ENCODE results near the gene TOM1L1.

TOM1L1 gene

DNA sequence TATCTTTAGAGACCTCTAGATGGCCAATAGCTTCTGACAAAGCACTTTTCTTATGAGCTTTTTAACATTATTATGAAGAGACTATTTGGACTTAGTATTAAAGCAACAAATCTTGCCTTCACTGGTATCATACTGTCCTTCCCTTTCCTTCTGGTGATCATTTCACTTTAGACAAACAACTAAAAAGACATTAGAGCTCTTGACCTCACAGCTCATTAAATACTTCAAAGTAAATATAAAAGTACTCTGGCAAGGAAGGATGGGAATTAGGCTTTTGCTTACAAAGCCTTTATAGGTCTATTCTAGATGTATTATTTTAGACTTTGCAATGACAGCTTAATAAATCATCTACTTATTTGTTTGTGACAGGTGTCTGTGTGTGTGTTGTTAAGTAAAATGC is 79.0 kb downstream of the TOM1L1 start:
- H3K4me1 ChIP-seq (ENCODE audit: control insufficient read depth in 1 of 2, insufficient read depth in 1 of 2, low read depth in 1 of 2, low read length in 1 of 2): no peaks in the 10 kb centered on the region
- no peaks in the 10 kb centered on the region for H3K9me3 ChIP-seq
- no peak overlapping the region for H3K4me3 ChIP-seq (ENCODE audit: low read depth in 1 of 2, low read length in 1 of 2)
- H3K27me3 ChIP-seq: no peaks in the 10 kb centered on the region
- H3K27ac ChIP-seq: no peak overlapping the region
- H3K36me3 ChIP-seq: no peaks in the 10 kb centered on the region
- TF ChIP-seq, protein P1, sequence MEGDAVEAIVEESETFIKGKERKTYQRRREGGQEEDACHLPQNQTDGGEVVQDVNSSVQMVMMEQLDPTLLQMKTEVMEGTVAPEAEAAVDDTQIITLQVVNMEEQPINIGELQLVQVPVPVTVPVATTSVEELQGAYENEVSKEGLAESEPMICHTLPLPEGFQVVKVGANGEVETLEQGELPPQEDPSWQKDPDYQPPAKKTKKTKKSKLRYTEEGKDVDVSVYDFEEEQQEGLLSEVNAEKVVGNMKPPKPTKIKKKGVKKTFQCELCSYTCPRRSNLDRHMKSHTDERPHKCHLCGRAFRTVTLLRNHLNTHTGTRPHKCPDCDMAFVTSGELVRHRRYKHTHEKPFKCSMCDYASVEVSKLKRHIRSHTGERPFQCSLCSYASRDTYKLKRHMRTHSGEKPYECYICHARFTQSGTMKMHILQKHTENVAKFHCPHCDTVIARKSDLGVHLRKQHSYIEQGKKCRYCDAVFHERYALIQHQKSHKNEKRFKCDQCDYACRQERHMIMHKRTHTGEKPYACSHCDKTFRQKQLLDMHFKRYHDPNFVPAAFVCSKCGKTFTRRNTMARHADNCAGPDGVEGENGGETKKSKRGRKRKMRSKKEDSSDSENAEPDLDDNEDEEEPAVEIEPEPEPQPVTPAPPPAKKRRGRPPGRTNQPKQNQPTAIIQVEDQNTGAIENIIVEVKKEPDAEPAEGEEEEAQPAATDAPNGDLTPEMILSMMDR (IDR thresholded peaks at IDR 0.05): no peak

DNA sequence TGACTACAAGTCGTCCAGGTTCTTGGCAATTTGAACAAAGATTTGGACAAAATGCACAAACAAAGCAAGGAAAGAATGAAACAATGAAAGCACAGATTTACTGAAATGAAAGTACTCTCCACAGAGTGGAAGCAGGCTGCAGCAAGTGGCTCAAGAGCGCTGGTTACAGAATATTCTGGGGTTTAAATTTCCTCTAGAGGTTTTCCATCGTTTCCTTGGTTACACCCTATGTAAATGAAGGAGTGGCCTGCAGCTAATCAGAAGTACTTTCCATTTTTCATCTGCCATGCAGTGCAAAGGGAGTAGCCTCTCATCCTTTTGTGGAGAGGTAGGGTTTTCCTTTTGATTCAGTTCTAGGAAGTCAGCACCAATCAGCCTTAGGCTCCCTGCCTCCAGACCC is 79.7 kb downstream of the TOM1L1 start:
- Histone ChIP-seq H3K9me3 (no peaks in the 10 kb centered on the region), H3K4me1 (ENCODE audit: control insufficient read depth in 1 of 2, insufficient read depth in 1 of 2, low read depth in 1 of 2, low read length in 1 of 2) (no peaks in the 10 kb centered on the region), H3K4me3 (ENCODE audit: low read depth in 1 of 2, low read length in 1 of 2) (no peak overlapping the region), H3K27ac (no peak overlapping the region), H3K36me3 (no peaks in the 10 kb centered on the region), H3K27me3 (no peaks in the 10 kb centered on the region)
- TF ChIP-seq, protein P1 (IDR thresholded peaks at IDR 0.05): no peak

DNA sequence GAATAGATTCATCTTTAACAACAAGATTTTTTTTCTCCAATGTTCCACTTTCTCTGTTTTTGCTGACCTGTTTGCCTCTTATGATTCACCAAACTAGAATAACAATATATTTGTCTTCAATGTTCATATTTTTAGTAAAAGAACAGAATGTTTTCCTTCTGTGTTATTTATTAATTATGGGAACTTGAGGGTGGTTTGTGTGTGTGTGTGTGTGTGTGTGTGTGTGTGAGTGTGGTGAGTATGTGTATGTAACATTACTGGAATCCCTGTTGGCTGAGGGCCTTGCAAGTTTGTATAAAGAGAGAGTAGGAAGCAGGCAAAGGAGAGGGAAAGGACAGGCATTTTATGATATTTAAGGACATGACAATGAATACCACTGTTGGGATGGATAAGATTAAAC is 81.7 kb downstream of the TOM1L1 start:
- Histone ChIP-seq H3K27me3 (no peaks in the 10 kb centered on the region), H3K4me1 (ENCODE audit: control insufficient read depth in 1 of 2, insufficient read depth in 1 of 2, low read depth in 1 of 2, low read length in 1 of 2) (no peaks in the 10 kb centered on the region), H3K36me3 (no peaks in the 10 kb centered on the region), H3K9me3 (no peaks in the 10 kb centered on the region), H3K4me3 (ENCODE audit: low read depth in 1 of 2, low read length in 1 of 2) (no peak overlapping the region), H3K27ac (no peak overlapping the region)
- TF ChIP-seq, protein P1 (IDR thresholded peaks at IDR 0.05): no peak

DNA sequence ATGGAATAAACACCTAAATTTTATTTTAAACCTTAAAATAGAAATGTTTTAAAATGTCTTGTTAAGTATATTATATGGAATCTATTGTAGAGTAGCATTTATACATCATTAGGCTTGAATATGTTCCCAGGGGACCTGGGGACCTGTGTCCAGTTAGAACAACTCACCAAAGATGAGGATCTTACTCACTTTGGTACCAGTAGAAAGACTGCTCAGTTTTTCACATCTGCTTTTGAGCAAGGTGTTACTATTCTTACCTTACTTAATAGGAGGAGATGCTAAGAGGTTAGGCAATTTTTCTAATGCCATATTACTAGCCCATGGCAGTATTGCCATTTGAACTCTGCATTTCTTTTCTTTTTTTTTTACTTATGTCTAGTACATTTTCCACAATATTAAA is 82.6 kb downstream of the TOM1L1 start:
- TF ChIP-seq, protein P1 (IDR thresholded peaks at IDR 0.05): no peak
- H3K27ac ChIP-seq: no peak overlapping the region
- H3K4me1 ChIP-seq (ENCODE audit: control insufficient read depth in 1 of 2, insufficient read depth in 1 of 2, low read depth in 1 of 2, low read length in 1 of 2): no peaks in the 10 kb centered on the region
- H3K4me3 ChIP-seq (ENCODE audit: low read depth in 1 of 2, low read length in 1 of 2): no peak overlapping the region
- H3K36me3 ChIP-seq: no peaks in the 10 kb centered on the region
- no peaks in the 10 kb centered on the region for H3K9me3 ChIP-seq
- no peaks in the 10 kb centered on the region for H3K27me3 ChIP-seq

DNA sequence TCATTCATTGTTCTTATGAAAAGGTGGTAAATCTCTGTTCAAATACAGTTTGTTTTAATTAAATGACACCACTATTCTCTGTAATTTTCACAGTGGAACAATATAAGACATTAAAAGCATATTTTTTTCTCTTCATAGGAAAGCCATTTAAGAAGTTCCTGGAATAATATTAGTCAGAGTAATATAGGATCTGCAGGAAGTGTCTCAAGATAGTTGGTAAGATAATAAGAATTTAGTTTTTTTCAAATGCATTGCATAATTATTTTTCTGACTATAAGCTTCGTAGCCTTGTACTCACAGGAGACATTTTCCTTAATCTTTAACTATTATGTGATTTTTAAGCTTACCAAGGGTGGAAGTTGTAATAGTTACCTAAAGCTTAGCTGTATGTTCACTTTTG is 84.8 kb downstream of the TOM1L1 start:
- Histone ChIP-seq H3K4me1 (ENCODE audit: control insufficient read depth in 1 of 2, insufficient read depth in 1 of 2, low read depth in 1 of 2, low read length in 1 of 2) (no peaks in the 10 kb centered on the region), H3K36me3 (no peaks in the 10 kb centered on the region), H3K4me3 (ENCODE audit: low read depth in 1 of 2, low read length in 1 of 2) (no peak overlapping the region), H3K27me3 (no peaks in the 10 kb centered on the region), H3K27ac (no peak overlapping the region), H3K9me3 (no peaks in the 10 kb centered on the region)
- TF ChIP-seq, protein P1 (IDR thresholded peaks at IDR 0.05): no peak

DNA sequence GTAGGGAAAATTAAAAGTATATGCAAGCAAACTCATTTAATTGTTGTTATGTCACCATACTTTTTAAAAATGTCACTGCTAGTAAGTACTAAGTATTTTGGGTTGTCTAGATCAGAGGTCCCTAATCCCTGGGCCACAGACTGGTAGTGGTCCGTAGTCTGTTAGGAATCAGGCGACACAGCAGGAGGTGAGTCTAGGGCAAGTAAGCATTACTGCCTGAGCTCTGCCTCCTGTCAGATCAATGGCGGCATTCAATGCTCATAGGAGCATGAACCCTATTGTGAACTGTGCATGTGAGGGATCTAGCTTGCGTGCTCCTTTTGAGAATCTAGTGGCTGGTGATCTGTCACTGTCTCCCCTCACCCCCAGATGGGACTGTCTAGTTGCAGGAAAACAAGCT is 89.5 kb downstream of the TOM1L1 start:
- Histone ChIP-seq H3K4me1 (ENCODE audit: control insufficient read depth in 1 of 2, insufficient read depth in 1 of 2, low read depth in 1 of 2, low read length in 1 of 2) (no peaks in the 10 kb centered on the region), H3K4me3 (ENCODE audit: low read depth in 1 of 2, low read length in 1 of 2) (no peak overlapping the region), H3K27ac (no peak overlapping the region), H3K9me3 (no peaks in the 10 kb centered on the region), H3K27me3 (no peaks in the 10 kb centered on the region), H3K36me3 (no peaks in the 10 kb centered on the region)
- TF ChIP-seq, protein P1 (IDR thresholded peaks at IDR 0.05): no peak
